GDM1 (cell line): ENCODE measurements around the gene UGGT1.
"Not testable (repeated sequence)": the region's sequence is repeated elsewhere in the genome, so short reads cannot be mapped to it uniquely, and the experiment has no call there.

ENCODE experiments used
- DNase-seq: peaks from one replicate; lab custom pipeline; 2025; lab: John Stamatoyannopoulos, UW

The UGGT1 gene

GRCh38 chr2:128170776-128171175 lies 79.8 kb downstream of the UGGT1 start:
- DNase-seq: no peak

GRCh38 chr2:128172191-128172590 lies 81.2 kb downstream of the UGGT1 start:
- no peak for DNase-seq

GRCh38 chr2:128174067-128174466 lies 83.1 kb downstream of the UGGT1 start:
- not testable (repeated sequence) for DNase-seq

- no peak for DNase-seq
These were observed 86.3 kb downstream of the UGGT1 start for GRCh38 chr2:128177315-128177714.

DNA sequence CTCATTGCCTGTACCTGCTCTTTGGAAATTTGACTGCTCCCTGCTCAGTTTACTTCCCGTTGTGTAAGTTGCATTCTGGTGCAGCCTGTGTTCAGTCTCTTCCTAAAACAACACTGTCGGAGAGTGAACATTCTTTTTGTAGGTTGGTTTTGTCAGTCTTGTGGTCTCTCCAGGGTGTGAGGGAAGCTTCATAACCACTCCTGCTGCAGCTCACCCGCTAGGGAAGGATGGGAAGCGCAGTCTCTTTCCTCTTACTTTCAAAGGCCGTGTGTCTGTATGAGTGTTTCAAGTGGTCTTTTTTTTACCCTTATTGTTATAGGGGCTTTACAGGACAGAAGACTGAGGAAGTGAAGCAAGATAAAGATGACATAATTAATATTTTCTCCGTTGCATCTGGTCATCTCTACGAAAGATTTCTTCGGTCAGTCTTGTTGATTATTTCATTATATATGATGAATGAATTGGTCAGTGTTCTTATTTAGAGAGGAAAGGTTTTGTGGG lies 87.2 kb downstream of the UGGT1 start:
- no peak for DNase-seq

DNA sequence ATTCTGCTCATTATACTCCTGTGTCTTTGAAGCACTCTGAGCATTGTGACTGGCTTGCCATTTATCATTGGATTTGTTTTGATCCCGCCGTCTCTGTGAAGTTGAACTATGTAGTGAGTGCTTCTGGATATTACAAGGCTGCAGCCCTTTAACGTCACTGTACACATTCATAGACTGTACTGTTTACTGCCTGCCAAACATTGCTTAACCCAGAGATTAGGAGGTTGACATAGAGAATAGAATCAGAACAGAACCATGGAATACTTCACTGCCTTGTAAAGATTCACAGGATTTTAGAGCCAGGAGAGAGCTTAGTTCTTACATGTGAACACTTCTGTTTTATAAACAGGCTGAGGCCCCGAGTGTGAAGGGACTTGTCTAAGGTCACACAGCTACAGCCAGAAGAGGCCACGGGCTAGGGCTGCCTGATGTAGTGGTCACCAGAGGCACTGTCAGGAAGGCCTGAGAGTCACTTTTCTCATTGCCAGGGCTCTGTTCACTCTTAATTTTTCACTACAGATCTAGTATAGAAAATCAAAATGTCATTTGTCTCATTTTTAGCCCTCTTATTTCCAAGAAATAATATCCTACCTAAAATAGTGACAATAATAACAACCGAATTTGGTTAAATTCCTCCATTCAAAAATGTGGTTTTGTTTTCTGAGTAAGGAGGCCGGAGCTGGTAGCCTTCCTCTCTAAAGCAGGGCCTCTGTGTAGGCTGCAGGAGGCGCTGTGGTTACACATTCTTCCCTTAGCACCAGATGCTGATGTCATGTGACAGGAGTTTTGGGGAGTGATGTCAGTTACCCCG lies 87.9 kb downstream of the UGGT1 start:
- peak; percentile 6 for DNase-seq

DNA sequence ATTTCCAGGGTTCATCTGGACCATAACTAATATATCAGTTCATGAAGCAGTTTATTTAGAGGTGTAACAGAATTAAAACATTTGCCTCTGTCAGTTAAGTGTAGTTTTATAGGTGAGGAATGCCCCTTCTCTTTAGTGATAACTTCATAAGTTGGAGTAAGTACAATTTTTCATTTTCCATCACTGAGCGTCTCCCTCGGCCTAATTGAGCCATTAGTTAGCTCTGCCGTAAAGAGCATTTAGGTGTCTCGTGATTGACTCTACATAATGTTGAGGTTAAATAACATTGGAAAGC lies 88.4 kb downstream of the UGGT1 start:
- no peak for DNase-seq

DNA sequence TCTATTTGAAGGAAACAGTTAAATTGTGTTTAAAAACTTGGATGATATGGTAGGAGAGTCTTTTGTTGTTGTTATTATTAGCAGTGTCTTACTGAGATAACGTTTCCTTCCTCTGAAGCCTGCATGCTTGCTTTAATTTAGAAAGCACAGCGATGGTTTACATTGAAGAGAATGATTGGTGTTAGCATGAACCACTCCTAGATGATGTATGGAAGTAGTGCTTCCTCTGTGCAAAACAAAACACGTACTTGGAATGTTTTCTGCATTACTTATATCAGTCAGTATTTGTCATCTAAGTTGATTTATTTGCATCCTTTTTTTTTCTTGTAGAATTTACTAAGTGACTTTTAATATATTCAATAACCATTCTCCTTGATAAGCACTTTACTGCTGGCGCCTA lies 89.0 kb downstream of the UGGT1 start:
- no peak for DNase-seq

GRCh38 chr2:128185576-128185975 lies 94.6 kb downstream of the UGGT1 start:
- DNase-seq: no peak

GRCh38 chr2:128187032-128187654 lies 96.1 kb downstream of the UGGT1 start:
- no peak for DNase-seq

GRCh38 chr2:128195435-128195984 lies 104.5 kb downstream of the UGGT1 start:
- DNase-seq: no peak

GRCh38 chr2:128196026-128196425 lies 105.0 kb downstream of the UGGT1 start:
- DNase-seq: no peak

GRCh38 chr2:128196471-128196931 lies 105.5 kb downstream of the UGGT1 start:
- no peak for DNase-seq

DNA sequence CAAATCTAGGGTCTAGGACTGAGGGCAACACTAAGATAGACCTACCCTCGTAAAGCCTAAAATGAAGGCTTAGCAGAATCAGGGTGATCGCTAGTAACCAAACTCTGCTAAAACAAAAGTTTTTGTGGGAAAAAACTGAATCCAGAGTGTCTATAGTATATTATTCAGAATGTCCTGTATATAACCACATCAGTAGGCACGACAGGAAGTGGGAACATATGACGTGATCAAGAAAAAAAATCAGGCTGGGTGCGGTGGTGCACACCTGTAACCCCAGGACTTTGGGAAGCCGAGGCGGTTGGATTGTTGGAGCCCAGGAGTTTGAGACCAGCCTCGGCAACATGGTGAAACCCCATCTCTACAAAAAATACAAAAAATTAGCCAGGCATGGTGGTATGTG lies 106.1 kb downstream of the UGGT1 start:
- no peak for DNase-seq

- DNase-seq: no peak
These were observed 107.7 kb downstream of the UGGT1 start for GRCh38 chr2:128198656-128199055.

DNA sequence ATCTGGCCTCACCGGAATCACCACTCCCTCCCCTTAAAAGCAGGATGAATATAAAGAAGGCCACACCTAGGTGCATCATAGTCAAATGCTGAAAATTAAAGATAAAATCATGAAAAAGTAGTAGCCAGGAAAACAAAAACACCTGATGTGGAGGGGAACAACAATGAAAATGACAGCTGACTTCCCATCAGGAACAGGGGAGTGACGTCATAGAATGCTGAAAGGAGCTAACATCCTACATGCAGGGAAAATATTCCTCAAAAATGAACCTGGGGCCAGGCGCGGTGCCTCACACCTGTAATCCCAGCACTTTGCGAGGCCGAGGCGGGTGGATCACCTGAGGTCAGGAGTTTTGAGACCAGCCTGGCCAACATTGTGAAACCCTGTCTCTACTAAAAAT lies 108.1 kb downstream of the UGGT1 start:
- DNase-seq: no peak

- no peak for DNase-seq
These were observed 111.8 kb downstream of the UGGT1 start for GRCh38 chr2:128202791-128203190.

DNA sequence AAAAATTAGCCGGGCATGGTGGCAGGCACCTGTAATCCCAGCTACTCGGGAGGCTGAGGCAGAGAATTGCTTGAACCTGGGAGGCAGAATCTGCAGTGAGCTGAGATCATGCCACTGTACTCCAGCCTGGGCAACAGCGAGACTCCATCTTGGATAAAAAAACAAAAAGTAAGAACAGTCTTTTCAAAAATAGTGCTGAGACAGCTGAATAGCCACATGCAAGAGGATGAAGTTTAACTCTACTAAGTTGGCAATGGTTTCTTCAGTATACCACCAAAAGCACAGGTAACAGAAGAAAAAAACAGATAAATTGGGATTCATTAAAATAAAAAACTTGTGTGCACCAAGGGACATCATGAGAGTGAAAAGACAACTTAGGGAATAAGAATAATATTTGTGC lies 115.2 kb downstream of the UGGT1 start:
- no peak for DNase-seq

DNA sequence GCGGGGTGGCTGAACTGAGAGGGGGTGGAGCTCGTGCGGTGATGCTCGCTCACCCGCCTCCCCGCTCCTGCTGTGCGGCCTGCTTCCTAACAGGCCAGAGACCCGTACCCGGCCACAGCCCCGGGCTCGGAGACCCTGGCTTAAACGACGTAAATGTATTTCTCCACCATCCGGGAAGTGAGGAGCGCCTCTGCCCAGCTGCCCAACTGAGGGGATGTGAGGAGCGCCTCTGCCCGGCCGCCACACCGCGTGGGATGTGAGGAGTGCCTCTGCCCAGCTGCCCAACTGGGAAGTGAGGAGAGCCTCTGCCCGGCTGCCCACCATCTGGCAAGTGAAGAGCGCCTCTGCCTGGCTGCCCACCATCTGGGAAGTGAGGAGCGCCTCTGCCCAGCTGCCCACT lies 117.0 kb downstream of the UGGT1 start:
- no peak for DNase-seq

DNA sequence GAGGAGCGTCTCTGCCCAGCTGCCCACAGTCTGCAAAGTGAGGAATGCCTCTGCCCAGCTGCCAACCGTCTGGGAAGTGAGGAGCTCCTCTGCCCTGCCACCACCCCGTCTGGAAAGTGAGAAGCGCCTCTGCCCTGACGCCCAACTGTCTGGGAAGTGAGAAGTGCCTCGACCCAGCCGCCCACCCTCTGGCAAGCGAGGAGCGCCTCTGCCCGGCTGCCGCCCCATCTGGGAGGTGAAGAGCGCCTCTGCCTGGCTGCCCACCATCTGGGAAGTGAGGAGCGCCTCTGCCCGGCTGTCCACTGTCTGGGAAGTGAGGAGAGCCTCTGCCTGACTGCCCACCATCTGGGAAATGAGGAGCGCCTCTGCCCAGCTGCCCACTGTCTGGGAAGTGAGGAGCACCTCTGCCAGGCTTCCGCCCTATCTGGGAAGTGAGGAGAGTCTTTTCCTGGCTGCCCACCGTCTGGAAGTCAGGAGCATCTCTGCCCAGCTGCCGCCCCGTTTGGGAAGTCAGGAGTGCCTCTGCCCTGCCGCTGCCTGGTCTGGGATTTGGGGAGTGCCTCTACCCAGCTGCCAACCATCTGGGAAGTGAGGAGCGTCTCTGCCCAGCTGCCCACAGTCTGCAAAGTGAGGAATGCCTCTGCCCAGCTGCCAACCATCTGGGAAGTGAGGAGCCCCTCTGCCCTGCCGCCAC lies 117.8 kb downstream of the UGGT1 start:
- DNase-seq: not testable (repeated sequence)

DNA sequence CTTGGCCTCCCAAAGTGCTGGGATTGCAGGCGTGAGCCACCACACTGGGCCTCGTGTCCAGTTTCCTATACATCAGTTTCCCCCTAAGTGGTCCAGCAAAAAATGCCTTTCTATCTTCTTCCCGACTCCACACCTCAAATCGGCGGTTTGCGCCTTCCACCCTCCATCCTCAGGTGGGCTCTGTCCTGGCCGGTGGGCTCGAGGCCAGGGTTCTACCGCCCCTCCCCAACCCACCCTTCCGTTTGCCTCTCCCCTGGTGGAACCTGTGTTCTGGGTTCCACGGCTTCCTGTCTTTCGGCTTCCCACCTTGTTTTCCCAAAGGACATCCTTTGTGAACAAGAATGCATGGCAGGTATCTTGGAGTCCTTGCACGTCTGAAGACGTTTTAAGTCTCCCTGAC lies 123.3 kb downstream of the UGGT1 start:
- DNase-seq: no peak

GRCh38 chr2:128214866-128215460 lies 124.0 kb downstream of the UGGT1 start:
- DNase-seq: no peak
